HG03280 (cell line): ENCODE data around the gene IL7R.

Experiments used
- ATAC-seq: cut with Tn5 transposase; IDR thresholded peaks from one replicate; pipeline ENCODE4 v1.9.1; 2021; ENCODE audit warnings: mild to moderate bottlenecking, moderate library complexity; ENCODE audit not compliant: unreplicated experiment

The IL7R gene, protein sequence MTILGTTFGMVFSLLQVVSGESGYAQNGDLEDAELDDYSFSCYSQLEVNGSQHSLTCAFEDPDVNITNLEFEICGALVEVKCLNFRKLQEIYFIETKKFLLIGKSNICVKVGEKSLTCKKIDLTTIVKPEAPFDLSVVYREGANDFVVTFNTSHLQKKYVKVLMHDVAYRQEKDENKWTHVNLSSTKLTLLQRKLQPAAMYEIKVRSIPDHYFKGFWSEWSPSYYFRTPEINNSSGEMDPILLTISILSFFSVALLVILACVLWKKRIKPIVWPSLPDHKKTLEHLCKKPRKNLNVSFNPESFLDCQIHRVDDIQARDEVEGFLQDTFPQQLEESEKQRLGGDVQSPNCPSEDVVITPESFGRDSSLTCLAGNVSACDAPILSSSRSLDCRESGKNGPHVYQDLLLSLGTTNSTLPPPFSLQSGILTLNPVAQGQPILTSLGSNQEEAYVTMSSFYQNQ

DNA sequence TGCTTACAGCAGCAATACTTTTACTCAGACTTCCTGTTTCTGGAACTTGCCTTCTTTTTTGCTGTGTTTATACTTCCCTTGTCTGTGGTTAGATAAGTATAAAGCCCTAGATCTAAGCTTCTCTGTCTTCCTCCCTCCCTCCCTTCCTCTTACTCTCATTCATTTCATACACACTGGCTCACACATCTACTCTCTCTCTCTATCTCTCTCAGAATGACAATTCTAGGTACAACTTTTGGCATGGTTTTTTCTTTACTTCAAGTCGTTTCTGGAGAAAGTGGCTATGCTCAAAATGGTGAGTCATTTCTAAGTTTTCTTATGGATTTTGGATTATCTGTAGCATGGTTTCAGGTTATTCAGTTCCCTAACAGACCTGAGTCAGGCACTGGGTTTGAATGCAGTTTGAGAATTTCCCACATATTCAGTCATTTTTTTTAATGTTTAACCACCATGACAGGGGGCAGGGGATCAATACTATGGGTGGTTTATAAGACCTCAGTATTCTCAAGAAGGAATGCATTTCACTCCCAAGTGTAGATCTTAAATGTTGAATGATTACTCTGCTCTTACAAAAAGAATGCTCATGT is at the start of gene IL7R:
Gene IL7R (plus strand): TSS at position 127 of the 587 bp plus-strand sequence. CDS start 87 bp downstream, at position 214.
- ATAC-seq: no peak

DNA sequence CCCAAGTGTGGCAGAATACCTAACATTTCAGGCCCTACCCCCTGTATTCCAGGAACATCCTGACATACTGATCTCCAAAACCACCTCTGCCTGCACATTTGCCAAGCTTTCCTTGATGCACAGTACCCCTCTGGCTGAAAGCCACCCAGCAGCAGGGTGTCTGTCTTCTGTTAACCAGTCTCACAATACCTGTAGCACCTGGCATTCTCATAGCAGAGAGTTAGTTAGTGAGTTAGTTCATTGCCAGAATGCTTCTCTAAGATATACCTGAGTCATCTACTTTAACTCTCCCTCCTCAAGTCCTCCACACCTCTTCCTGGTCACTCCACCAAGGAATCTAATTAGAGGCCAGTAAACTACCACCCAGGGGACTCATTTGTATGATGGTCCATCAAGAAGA is 46.1 kb upstream of the IL7R start:
- no peak for ATAC-seq

DNA sequence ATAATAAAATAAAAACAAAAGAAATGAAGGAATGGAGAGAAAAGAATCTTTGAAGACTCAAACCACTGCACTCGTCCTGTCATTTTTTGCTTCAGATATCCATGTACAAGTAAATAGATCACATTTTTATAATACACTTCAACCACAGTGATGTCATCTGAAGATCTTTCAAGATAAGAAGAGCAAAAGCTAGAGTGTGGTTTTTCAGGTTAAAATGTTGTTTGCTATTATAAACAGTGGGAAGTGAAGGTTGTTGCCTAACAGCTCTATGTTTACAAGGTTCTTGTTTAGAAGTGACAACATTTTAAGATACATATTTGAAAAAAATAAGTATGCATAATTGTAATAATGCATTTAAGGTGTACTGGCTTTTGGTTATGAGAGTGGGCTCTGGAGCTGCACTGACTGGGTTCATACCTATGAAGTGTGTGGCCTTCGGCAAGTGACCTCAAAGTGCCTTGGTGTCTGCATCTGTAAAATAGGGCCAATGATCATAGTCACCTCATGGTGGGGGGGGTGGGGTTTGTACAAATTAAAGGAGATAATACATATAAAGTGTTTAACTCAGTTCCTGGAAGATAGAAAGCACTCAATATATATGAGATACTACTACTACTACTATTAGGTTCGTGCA is 45.5 kb upstream of the IL7R start:
- ATAC-seq: no peak

DNA sequence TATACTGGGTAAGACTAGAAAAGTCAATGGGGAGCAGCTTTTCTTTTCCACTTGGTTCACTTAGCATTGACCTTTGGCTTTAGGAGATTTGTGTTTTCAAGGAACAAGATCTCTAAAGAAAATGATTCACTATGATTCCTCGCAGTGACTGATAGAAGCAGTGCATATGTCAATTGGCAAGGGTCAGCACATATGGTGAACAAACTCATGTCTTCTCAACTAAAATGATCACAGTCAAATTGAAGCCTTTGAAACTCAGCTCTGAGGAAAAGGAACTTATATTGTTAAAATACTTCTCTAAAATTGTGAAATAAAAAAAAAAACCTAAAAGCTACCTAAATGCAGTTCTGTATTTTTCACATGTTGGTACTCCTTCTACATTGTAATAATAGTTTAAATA is 43.2 kb upstream of the IL7R start:
- no peak for ATAC-seq

DNA sequence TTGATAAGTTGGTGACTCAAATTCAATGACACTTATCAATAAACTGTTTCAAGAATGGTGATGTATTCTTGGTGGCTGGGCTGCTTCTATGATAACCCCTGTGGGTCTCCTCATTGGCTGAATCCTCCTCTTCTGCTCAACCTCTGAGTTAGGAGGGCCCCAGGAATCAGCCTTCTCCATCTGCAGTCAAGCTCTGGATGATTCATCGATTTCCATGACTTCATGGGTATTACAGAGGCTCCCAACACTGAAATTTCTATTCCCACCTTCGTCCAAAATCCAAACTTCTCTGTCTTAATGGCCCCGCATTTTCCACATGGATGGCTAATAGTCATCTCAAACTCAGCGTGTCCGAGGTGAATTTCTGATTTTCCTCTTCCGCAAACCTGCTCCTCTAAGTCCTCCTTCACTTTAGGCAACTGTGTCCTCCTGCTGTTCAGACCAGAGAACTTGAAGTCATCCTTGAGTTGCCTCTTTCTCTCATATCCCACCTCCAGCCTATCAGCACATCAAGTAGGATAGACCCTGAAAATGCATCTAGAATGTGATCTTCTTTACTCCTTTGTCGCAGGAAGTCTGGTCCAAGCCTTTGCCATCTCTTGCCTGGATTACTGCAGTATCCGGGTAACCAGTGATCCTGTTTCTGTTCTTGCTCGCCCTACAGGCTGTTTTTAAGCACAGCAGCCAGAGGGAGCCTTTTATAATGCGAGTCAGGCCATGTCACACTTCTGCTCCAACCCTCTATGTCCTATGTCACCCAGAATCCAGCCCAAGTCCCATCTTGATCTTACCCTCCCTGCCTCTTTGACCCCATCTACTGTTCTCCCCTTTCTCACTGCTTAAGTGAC is 41.4 kb upstream of the IL7R start:
- no peak for ATAC-seq

DNA sequence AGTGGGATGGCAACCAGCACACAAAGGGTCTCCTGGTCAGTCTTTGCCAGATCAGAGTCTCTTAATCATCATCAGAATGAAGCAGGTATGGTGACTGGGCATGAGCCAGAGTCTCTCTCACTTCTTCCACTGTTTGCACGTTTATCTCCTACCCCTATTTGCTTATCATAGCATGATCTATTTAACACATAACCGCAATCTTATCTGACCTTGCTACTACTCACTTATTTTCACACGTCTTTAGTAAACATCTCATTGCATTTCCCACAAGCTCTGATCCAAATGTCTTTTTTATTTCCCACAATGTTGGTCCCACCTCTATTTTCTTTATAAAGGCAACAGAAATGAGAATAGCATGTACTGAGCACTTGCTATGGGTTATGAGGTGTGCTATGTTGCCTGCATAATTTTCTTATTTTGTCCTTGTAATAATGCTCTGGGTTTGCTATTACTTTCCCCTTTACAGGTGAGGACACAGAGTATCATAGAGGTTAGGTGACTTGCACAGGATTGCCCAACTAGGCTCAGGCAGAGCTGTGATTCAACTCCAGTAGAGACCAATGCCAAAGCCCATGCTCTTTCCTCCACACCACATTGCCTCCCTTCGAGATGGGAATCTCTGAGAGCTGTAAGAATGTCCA is 39.7 kb upstream of the IL7R start:
- ATAC-seq: no peak

DNA sequence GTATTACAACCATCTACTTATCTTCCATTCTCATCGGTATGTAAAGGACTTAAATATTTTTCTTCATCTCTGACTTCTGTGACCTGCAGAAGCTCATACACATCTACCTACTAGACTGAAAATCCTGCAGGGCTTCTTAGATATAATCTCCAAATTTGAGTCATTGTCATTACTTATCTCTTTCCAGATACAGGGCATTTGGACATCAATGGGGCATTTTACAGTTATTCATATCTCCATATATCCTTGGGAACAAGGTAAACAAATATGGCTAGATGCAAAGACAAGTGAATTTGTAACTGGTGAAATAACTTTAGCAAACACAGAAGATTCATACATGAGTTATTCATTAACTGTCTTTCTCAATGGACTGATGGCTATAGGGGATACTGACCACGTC is 37.7 kb upstream of the IL7R start:
- ATAC-seq: no peak

DNA sequence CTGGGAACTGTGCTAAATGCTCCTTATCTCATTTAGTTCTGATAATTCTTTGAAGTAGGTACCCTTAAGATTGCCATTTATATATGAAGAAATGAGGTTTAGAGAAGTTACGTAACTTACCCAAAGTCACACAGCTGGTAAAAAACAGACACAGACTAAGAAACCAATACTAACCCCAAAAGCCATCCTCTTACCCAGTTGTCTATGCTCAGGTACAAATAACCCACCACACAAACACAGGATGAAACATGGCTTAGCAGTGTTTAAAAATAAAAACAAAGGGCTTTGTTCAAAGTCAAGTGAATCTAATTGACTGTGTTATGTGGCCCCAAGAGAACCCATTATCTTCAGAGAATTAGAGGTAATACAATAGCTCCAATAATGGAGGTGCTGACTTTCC is 37.0 kb upstream of the IL7R start:
- no peak for ATAC-seq

DNA sequence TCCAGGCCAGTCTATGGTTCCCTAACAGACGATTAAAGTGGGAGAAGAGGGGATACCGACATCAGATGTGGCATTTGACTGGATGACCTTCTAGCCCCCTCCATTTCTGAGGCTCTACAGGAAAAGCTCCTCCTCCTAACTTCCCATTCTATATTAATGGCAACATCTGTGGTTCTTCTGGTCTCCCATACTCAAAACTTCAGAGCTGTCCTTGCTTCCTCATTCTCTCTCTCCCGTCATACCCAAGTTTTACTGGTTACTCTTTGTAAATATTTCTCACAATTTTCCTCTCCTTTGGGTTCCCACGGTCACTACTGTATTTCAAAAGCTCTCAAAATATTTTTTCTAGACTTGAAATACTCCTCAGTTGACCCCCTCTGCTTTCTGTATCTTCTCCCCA is 36.0 kb upstream of the IL7R start:
- ATAC-seq: no peak

DNA sequence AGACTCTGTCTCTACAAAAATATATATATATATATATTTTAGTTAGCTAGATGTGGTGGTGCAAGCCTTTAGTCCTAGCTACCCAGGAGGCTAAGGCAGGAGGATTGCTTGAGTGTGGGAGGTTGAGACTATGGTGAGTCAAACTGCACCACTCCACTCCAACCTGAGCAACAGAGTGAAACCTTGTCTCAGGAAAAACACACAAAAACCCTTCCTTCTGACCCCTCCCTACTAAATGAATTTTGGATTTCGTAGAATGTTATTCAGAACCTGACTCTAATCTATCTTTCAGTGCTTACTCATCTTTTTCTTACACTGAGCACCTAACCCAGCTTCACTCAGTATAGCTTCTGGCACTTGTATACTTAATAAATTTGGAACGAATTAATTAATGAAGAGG is 35.2 kb upstream of the IL7R start:
- ATAC-seq: no peak

DNA sequence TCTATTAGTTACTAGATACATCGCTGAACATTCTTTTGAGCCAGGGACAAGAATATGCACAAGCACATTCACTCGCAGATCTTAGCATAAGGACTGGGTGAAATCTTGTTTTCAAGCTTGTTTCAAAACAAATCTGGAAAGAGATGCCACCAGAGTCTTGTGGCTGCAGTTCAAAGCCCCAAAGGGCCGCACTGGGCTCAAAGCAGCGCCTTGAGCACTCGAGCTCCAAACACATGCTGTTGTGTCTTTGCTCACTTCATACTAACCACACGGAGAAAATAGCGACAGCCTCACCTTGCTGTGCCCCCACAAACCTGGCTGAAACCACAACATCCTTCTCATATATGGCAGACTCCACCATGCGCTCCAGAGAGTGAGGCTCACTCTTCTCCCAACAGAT is 34.2 kb upstream of the IL7R start:
- no peak for ATAC-seq

DNA sequence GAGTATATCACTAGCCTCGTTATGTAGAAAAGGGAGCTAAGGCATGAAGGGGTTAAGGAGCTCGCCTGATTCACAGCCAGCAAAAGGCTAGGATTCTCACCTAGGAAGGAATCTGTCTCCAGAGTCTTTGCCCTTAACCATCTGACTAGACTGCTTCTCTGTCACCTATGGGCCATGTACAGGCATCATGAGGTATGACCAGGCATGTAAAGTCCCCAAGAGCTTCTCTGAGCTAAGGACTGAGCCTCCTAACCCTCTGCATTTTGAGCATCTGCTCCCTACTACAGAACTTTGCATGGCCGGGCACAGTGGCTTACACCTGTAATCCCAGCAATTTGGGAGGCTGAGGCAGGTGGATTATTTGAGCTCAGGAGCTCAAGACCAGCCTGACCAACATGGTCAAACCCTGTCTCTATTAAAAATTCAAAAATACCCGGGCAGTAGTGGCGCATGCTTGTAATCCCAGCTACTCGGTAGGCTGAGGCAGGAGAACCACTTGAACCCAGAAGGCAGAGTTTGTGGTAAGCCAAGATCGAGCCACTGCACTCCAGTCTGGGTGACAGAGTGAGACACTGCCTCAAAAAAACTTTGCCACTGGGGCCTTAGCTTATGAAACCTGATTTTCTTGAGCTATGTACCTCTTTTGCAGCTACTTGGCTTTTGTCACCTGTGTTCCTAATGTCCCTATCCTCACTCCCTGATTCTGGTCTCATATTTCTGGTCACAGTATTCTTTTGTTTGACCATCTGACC is 33.2 kb upstream of the IL7R start:
- no peak for ATAC-seq

DNA sequence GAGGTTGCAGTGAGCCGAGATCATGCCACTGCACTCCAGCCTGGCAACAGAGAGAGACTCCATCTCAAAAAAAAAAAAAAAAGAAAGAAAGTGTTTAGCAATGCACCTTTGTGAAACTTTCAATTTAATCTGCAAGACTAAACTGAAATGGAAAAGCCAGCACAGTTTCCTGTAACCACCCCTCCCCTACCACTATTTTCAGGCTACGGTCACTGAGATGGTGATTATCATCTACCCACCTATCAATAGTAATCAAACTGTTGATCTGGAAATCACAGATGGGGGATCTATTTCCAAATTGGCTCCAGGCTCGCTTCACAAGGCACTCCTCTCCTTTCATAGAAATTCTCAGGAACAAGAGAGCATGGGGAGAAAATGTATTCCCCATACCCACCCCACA is 30.6 kb upstream of the IL7R start:
- ATAC-seq: no peak

DNA sequence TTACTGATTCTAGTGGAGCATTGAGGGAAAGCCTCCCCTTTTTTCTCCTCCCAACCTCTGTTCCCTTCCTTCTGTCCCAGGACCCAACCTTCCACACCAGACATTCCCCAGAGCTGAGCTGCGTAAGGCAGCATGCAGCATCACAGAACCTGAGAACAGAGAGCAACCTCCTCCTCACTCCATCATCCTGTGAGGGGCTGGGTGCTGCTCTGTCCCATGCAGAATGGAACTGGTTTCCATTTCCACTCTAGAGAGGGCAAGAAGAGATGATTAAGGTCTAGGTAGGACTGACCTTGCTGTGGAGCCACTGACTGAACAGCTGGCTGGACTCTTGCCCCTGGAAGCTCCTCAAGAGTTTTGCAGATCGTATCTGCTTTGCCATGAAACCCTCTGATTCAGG is 30.1 kb upstream of the IL7R start:
- no peak for ATAC-seq

DNA sequence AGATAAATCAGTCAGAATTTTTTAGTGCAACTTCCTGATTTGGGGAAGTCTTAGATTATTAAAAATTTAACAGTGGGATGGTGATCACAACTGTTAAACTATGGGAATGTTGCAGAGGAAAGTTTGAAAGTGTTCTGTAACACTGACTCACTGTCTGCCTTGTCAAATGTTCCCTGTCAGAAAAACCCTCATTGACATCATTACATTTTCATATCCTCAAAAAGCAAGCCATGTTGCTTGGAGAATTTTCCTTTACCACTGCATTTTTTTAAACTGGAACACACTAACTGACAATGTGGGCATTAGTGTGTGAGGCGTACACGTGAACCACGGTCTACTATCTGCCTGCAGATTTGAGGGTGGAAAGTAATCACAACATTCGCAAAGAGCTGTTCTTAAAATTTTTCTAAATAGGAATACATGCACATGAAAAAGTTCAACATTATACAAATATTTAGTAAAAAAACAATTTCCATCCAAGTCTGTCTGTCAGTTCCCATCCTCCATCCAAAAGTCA is 28.6 kb upstream of the IL7R start:
- ATAC-seq: no peak

DNA sequence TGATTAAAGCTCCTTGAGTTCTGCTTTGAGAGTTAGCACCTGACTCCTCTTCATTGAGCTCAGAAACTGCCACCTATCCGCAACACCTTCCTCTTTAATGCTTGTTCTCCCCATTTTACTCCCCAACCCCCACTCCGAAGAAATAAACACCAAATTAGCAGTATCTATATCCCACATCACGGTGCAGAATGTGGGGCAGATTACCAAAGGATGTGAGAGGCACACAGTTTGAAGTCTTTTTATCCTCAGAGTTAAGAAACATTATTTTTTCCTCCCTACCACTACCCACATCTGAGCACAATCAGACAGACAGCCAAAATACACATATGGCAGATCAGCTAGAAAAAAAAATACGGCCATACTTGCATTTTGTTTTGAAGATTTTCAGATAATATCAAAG is 26.1 kb upstream of the IL7R start:
- ATAC-seq: no peak

DNA sequence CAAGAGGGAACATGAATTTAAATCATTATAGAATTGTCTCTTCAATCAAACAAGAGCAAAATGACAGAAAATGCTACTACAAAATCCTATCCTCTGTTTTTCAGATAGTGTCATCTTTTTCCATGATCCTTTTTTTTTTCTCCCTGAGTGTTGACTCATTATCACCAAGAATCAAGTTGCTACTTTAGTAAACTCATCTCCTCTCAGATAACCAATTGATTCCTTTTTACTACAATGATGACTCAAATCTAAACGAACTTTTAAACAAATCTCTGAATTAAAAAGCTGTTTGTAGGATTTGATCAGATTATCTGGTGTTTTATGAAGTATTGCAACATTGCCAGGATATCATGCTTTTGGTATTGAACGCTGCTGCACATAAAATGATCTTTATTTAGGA is 23.9 kb upstream of the IL7R start:
- no peak for ATAC-seq

DNA sequence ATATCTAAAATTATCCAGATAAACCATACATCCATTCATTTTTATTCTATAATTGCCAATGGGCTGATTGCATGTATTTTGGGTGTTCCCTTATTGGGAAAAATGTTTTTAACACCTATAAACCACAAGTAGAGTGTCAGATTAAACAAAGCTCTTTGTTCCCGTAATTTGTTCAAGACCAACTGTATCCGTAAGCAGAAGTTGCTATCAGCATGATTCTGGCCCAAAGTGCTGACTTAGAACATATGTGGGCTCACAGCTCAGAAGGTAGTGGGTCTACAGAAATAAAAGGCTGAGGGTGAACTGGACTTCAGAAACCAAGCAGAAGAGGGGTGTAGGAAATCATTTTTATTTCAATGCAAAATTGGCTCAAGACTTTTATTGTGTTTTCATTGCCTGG is 23.5 kb upstream of the IL7R start:
- ATAC-seq: no peak

DNA sequence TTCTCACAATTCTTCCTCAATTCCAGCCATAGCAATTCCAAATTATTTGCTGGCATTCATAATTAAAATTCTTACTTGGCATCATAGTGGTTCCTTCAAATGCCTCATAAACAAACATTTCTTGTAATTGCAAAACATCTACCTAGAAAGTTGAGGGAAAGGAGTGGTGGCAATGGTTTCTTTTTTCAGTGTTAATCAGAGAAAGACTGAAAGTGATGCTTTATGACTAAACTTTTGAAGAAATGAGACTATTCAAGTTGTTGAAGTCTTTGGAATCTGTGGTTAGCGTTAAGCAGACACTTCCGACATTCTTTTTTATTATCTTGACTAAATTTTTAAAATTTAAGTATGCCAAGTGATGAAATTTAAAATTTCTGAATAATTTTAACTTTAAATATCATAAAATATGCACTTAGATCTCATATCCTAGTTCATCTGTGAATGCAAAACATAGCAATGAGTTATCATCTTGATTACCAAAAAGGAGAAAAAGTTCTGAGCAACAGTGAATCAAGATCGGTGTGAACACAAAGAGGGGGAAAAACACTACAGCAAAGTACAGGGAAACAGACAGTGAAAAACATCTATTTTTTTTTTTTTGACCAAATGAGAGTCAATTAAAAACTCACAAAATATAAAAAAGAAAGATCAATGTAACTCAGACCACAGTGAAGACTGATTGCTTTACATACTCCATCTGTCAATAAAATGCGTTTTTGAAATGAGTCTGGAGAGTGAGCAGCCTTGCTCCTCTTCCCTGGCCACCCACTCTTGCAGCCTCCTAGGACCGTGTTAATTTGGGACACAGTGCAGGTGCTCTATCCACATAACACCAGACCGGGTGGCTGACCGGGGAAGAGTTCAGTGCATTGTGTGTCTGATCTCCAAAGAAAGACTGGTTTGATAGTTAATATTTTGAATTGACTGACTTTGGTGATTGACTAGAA is 20.6 kb upstream of the IL7R start:
- no peak for ATAC-seq
